Neural progenitor cell (in vitro differentiated cells): ENCODE measurements around the gene RBP5. TPM values are rescaled to one million over a fixed set of nuclear protein-coding genes. Genes with fewer than 3 reads are reported as not detected.
A peak's percentile ranks its signal among the peaks of the same experiment; 100 is the strongest.

Experiments
- DNase-seq: peaks from one replicate; pipeline ENCODE4 v3.0.0-alpha.2; 2016; ENCODE audit warnings: low spot score
- H2AFZ ChIP-seq: fragments of 200-600 bp; sonication (generic); replicated peaks from 2 replicates; pipeline ENCODE4 v1.6.1; 2016; ENCODE audit warnings: antibody characterized with exemption
- H3F3A ChIP-seq: fragments of 200-600 bp; sonication (generic); 2 replicates; pipeline ENCODE4 v1.6.1; 2016; ENCODE audit warnings: antibody characterized with exemption, low read depth
- H3K27ac ChIP-seq: fragments of 200-600 bp; sonication (generic); 2 replicates; pipeline ENCODE4 v1.5.1; 2016; ENCODE audit warnings: mild to moderate bottlenecking
- H3K27me3 ChIP-seq: fragments of 200-600 bp; sonication (generic); 2 replicates; pipeline ENCODE4 v1.6.1; 2016; ENCODE audit warnings: mild to moderate bottlenecking, moderate library complexity
- H3K36me3 ChIP-seq: fragments of 200-600 bp; sonication (generic); 2 replicates; pipeline ENCODE4 v1.5.1; 2016
- H3K4me1 ChIP-seq: fragments of 200-600 bp; sonication (generic); 2 replicates; pipeline ENCODE4 v1.6.1; 2016; ENCODE audit warnings: mixed run types
- H3K4me2 ChIP-seq: fragments of 200-600 bp; sonication (generic); 2 replicates; pipeline ENCODE4 v1.6.1; 2016
- H3K4me3 ChIP-seq: fragments of 200-600 bp; sonication (generic); 2 replicates; pipeline ENCODE4 v1.5.1; 2016
- H3K79me2 ChIP-seq: fragments of 200-600 bp; sonication (generic); 2 replicates; pipeline ENCODE4 v1.6.1; 2016; ENCODE audit warnings: low read depth
- H3K9ac ChIP-seq: fragments of 200-600 bp; sonication (generic); 2 replicates; pipeline ENCODE4 v1.6.1; 2016
- H3K9me3 ChIP-seq: fragments of 200-600 bp; sonication (generic); 2 replicates; pipeline ENCODE4 v1.5.1; 2016; ENCODE audit warnings: low read depth
- H4K20me1 ChIP-seq: fragments of 200-600 bp; sonication (generic); 2 replicates; pipeline ENCODE4 v1.6.1; 2016; ENCODE audit warnings: low read depth
- H3K27ac Mint-ChIP-seq: 3 replicates; pipeline ENCODE4 v1.8.0; 2021; ENCODE audit warnings: mixed read lengths
- H3K27me3 Mint-ChIP-seq: 2 replicates; pipeline ENCODE4 v1.8.0; 2022; ENCODE audit warnings: low read depth, mild to moderate bottlenecking, inconsistent platforms, moderate library complexity, mixed read lengths; ENCODE audit not compliant: insufficient read depth
- H3K36me3 Mint-ChIP-seq: 3 replicates; pipeline ENCODE4 v1.8.0; 2021; ENCODE audit warnings: mixed read lengths
- H3K4me1 Mint-ChIP-seq: 3 replicates; pipeline ENCODE4 v1.8.0; 2021; ENCODE audit warnings: mixed read lengths
- H3K4me3 Mint-ChIP-seq: 3 replicates; pipeline ENCODE4 v1.8.0; 2021; ENCODE audit warnings: mild to moderate bottlenecking, moderate library complexity, mixed read lengths
- H3K9me3 Mint-ChIP-seq: 3 replicates; pipeline ENCODE4 v1.8.0; 2020; ENCODE audit warnings: mixed read lengths
- EZH2 ChIP-seq: fragments of 200-600 bp; sonication (generic); IDR thresholded peaks from 2 replicates; pipeline ENCODE4 v1.6.1; 2017; ENCODE audit warnings: antibody characterized with exemption, mild to moderate bottlenecking, moderate library complexity
- EZH2phosphoT487 ChIP-seq: fragments of 200-600 bp; sonication (generic); IDR thresholded peaks from 2 replicates; pipeline ENCODE4 v1.6.1; 2017; ENCODE audit warnings: antibody characterized with exemption
- total RNA-seq: library from RNA; depleted of rRNA; stranded (reverse); fragments of >200 nt; gene quantifications from 2 replicates; pipeline ENCODE4 v1.2.3, GENCODE V29; 2015; ENCODE audit warnings: low replicate concordance
- TF ChIP-seq, protein P1 (sequence below): fragments of 200-600 bp; sonication (generic); IDR thresholded peaks from 2 replicates; pipeline ENCODE4 v1.5.1; 2017; ENCODE audit warnings: antibody characterized with exemption, mild to moderate bottlenecking

RBP5 gene
- total RNA-seq, 1 donor from 2014 or later: not detected

DNA sequence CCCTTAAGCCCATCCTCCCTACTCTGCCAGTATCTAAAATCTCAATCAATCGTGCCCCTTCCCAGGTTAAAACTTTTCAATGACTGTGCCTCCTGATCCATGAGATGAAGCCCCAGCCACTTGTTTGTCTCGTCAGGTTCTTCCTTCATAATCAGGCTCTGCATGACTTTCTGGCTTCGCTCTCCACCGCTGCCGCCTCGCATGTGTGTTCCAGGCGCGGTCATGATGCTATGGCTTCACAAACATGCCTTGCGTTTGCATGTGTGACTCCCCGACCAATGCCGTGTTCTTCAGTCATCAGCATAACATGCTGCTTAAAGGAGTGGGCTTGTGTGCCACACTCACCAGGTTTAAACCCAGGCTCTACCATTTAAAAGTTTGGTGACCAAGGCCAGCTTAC lies 14.7 kb downstream of the RBP5 start:
- peaks cover 11% of the 10 kb centered on the region for H3K27me3 Mint-ChIP-seq
- Histone ChIP-seq H2AFZ (no peak overlapping the region), H3K27ac (no peak overlapping the region), H3F3A (no peaks in the 10 kb centered on the region), H4K20me1 (no peaks in the 10 kb centered on the region), H3K4me2 (no peak overlapping the region), H3K4me3 (no peak overlapping the region), H3K9me3 (no peaks in the 10 kb centered on the region), H3K36me3 (no peaks in the 10 kb centered on the region), H3K79me2 (no peaks in the 10 kb centered on the region), H3K4me1 (no peaks in the 10 kb centered on the region), H3K9ac (no peak overlapping the region), H3K27me3 (no peaks in the 10 kb centered on the region)
- peaks cover 6% of the 10 kb centered on the region for H3K4me1 Mint-ChIP-seq
- no peak overlapping the region for H3K4me3 Mint-ChIP-seq
- no peak for DNase-seq
- H3K27ac Mint-ChIP-seq: no peak overlapping the region
- no peaks in the 10 kb centered on the region for H3K9me3 Mint-ChIP-seq
- no peaks in the 10 kb centered on the region for H3K36me3 Mint-ChIP-seq
- TF ChIP-seq, protein P1, sequence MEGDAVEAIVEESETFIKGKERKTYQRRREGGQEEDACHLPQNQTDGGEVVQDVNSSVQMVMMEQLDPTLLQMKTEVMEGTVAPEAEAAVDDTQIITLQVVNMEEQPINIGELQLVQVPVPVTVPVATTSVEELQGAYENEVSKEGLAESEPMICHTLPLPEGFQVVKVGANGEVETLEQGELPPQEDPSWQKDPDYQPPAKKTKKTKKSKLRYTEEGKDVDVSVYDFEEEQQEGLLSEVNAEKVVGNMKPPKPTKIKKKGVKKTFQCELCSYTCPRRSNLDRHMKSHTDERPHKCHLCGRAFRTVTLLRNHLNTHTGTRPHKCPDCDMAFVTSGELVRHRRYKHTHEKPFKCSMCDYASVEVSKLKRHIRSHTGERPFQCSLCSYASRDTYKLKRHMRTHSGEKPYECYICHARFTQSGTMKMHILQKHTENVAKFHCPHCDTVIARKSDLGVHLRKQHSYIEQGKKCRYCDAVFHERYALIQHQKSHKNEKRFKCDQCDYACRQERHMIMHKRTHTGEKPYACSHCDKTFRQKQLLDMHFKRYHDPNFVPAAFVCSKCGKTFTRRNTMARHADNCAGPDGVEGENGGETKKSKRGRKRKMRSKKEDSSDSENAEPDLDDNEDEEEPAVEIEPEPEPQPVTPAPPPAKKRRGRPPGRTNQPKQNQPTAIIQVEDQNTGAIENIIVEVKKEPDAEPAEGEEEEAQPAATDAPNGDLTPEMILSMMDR: no peak
- TF ChIP-seq EZH2 (no peak), EZH2phosphoT487 (no peak)

DNA sequence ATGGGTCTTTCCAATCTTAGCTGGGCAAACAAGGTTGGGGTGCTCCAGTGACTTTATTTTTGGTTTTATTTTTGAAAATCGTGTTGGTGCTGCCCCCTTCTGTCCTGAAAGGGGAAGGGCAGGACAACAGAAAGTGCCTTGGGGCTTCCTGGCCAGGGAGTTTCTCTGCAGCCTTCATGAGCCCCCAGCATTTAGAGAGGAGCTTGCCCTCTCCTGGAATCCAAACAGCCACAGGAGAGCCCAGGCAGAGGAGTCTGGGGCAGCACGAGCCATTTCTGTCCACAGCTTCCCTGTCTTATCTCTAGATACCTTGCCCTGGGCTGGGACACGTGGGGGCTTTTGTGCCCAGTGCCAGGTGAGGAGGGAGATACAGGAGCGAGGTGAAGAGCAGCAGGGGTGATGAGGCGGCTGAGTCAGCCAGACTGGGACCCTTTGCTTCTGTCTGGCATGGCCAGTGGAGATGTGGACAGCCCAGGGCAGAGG lies 15.3 kb downstream of the RBP5 start:
- H3K27ac Mint-ChIP-seq: peak overlapping the region; percentile 6

DNA sequence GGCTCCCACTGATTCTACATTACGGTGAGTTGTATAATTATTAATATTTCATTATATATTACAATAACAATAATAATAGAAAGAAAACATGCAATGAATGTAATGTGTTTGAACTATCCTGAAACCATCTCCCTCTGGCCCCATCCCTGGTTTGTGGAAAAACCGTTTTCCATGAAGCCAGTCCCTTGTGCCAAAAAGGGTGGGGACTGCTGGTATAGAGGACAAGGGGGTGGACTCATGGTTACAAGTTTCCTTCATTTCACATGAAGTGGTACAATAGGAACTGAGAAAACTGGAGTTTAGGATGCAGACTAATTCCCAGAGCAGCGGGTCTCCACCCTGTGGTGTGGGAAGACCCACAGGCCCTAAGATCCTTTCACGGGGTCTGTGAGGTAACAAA lies 16.6 kb downstream of the RBP5 start:
- DNase-seq: no peak
- H3K4me2 ChIP-seq: no peak overlapping the region
- Mint-ChIP-seq H3K4me1 (peaks cover 16% of the 10 kb centered on the region), H3K36me3 (no peaks in the 10 kb centered on the region), H3K27ac (no peak overlapping the region), H3K4me3 (no peak overlapping the region), H3K27me3 (peaks cover 8% of the 10 kb centered on the region), H3K9me3 (no peaks in the 10 kb centered on the region)
- H3K27ac ChIP-seq: no peak overlapping the region
- peaks cover 7% of the 10 kb centered on the region for H3K79me2 ChIP-seq
- TF ChIP-seq EZH2: no peak
- no peak for TF ChIP-seq EZH2phosphoT487
- TF ChIP-seq, protein P1: no peak
- peaks cover under 1% of the 10 kb centered on the region for H3K36me3 ChIP-seq
- no peak overlapping the region for H3K4me3 ChIP-seq
- peaks cover 5% of the 10 kb centered on the region for H3F3A ChIP-seq
- no peaks in the 10 kb centered on the region for H4K20me1 ChIP-seq
- no peak overlapping the region for H2AFZ ChIP-seq
- H3K27me3 ChIP-seq: no peaks in the 10 kb centered on the region
- no peaks in the 10 kb centered on the region for H3K4me1 ChIP-seq
- no peak overlapping the region for H3K9ac ChIP-seq
- H3K9me3 ChIP-seq: peaks cover 2% of the 10 kb centered on the region

More for the DNA sequence above, 15.3 kb downstream of the RBP5 start:
- no peaks in the 10 kb centered on the region for H3K79me2 ChIP-seq
- no peak overlapping the region for H3K4me3 ChIP-seq
- H2AFZ ChIP-seq: no peak overlapping the region
- no peaks in the 10 kb centered on the region for H3K9me3 ChIP-seq
- DNase-seq: peak; percentile 54
- H3K9ac ChIP-seq: no peak overlapping the region
- no peaks in the 10 kb centered on the region for H4K20me1 ChIP-seq
- H3F3A ChIP-seq: no peaks in the 10 kb centered on the region
- no peaks in the 10 kb centered on the region for H3K9me3 Mint-ChIP-seq
- no peaks in the 10 kb centered on the region for H3K36me3 Mint-ChIP-seq
- H3K4me1 Mint-ChIP-seq: peaks cover 9% of the 10 kb centered on the region
- H3K27ac ChIP-seq: no peak overlapping the region
- TF ChIP-seq, protein P1: peak; percentile 86
- TF ChIP-seq EZH2phosphoT487: no peak
- H3K36me3 ChIP-seq: no peaks in the 10 kb centered on the region
- H3K4me1 ChIP-seq: no peaks in the 10 kb centered on the region
- no peak overlapping the region for H3K4me3 Mint-ChIP-seq
- peaks cover 9% of the 10 kb centered on the region for H3K27me3 Mint-ChIP-seq
- no peak overlapping the region for H3K4me2 ChIP-seq
- no peaks in the 10 kb centered on the region for H3K27me3 ChIP-seq
